Esophagus muscularis mucosa (tissue), 4 donors: ENCODE measurements around the gene CDC42BPA.

Experiments
- EP300 ChIP-seq: sonication (generic); formaldehyde crosslinking; IDR thresholded peaks from one replicate; pipeline ENCODE4 v1.6.1; 2017; ENCODE audit warnings: antibody characterized with exemption
- POLR2A ChIP-seq: fragments of 450-650 bp; IDR thresholded peaks from one replicate; pipeline ENCODE4 v1.6.1; 2017; ENCODE audit warnings: antibody characterized with exemption, moderate library complexity, mild to moderate bottlenecking, low read depth
- POLR2AphosphoS5 ChIP-seq, 2 donors: sonication (generic); formaldehyde crosslinking; IDR thresholded peaks; one replicate each; pipeline ENCODE4 v1.6.1; 2017; ENCODE audit warnings: antibody characterized with exemption in 2 of 2
- TF ChIP-seq, protein P1 (sequence below), 3 experiments: fragments of 200-600 bp in 2 of 3; fragments of 450-650 bp in 1 of 3; sonication (generic) in 2 of 3; IDR thresholded peaks; one replicate each; pipeline ENCODE4 v1.5.1; 2017 to 2019; ENCODE audit warnings: antibody characterized with exemption in 3 of 3, mild to moderate bottlenecking in 2 of 3, moderate library complexity in 1 of 3

DNA sequence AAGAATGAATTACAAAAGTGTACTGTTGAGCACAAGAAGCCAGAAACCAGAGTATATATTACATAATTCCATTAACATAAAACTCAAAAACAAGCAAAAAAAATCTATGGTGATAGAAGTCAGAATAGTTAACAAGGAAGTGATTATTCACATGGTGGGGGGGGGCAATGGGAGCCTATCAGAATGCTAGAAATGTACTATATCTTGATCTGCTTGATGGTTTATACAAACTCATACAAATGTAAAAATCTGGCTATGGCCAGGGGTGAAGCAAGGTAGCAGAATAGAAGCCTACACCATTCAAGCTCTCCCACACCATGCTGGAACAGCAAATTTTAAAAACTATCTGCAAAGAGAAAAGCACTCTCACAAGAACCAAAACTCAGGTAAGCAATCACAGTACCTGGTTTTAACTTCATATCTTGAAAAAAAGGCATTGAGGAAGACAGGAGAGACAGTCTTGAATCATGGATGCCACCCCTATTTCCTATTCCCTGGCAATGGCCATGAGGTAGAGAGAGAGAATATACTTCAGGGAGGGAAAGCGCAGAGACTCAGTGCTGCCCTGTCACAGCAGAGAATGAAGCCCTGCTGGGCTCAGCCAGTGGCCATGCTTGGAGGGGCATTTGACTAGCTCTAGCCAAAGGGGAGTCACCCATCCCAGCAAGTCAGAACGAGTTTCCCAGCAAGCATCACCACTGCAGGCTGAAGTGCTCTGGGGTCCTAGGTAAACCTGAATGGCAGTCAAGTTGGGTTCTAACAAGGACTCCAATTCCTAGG lies 73.8 kb downstream of the CDC42BPA start:
- TF ChIP-seq EP300 (no peak), POLR2A (no peak), POLR2AphosphoS5 (IDR thresholded peaks at IDR 0.05) (no peak)
- TF ChIP-seq, protein P1, sequence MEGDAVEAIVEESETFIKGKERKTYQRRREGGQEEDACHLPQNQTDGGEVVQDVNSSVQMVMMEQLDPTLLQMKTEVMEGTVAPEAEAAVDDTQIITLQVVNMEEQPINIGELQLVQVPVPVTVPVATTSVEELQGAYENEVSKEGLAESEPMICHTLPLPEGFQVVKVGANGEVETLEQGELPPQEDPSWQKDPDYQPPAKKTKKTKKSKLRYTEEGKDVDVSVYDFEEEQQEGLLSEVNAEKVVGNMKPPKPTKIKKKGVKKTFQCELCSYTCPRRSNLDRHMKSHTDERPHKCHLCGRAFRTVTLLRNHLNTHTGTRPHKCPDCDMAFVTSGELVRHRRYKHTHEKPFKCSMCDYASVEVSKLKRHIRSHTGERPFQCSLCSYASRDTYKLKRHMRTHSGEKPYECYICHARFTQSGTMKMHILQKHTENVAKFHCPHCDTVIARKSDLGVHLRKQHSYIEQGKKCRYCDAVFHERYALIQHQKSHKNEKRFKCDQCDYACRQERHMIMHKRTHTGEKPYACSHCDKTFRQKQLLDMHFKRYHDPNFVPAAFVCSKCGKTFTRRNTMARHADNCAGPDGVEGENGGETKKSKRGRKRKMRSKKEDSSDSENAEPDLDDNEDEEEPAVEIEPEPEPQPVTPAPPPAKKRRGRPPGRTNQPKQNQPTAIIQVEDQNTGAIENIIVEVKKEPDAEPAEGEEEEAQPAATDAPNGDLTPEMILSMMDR (IDR thresholded peaks at IDR 0.05): no peak
